Measurements from ENCODE around the gene ADD1. TPM values are rescaled to one million over a fixed set of nuclear protein-coding genes. Genes with fewer than 3 reads are reported as not detected.

ADD1 gene
- total and polyA plus RNA-seq, 2 of the 13 experiments (the other 11 are each of a cell fraction or from before 2014, with no cell fraction given), result 73.9 to 122 TPM

GRCh38 chr4:2867758-2868491 is 24.3 kb downstream of the ADD1 start (continued):
- no peak for TF ChIP-seq ZNF704 (CRISPR knock-in tag; IDR thresholded peaks at IDR 0.05; ENCODE audit: borderline replicate concordance)

DNA sequence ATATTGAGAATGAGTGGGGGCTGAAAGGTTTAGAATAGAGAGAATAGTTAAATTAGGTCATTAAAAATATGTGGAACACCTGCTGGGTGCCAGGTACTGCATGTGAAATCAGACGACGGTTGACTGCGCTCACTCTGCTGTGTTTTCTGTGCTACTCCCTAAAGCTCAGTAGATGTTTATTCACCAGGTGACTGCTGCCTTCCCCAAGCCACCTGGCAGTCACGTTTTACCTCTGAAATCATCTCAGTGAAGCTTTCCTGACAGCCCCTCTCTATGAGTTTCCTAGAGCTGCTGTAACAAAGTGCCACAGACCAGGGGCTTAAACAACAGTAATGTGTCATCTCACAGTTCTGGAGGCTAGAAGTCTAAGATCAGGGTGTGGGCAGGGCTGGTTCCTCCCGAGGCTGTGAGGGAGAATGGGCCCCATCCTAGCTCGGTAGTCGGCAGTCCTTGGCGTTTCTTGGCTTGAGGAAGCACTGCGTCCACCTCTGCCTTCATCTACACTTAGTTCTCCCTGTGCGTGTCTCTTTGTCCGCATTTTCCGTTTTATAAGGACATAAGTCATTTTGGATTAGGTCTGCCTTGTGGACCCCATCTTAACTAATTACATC is 25.3 kb downstream of the ADD1 start:
- in situ Hi-C loops (cut with HindIII; ENCODE audit: extremely low pct_ligation_motif_present, low pct_unique_long_range_greater_than_20kb), result no loop called here
- H4K20me1 ChIP-seq (ENCODE audit: insufficient read depth, low read length), result peaks cover 53% of the 10 kb centered on the region
- POLR2A ChIA-PET, result no interaction called here
- no peaks in the 10 kb centered on the region; a peak in 1 of 5 replicates for H3K36me3 ChIP-seq (replicated peaks in 1 of 2; ENCODE audit: control insufficient read depth in 1 of 2, insufficient read depth in 2 of 2, low read length in 2 of 2)
- CTCF ChIA-PET (ENCODE audit: low intra/inter-chr PET ratio, low total read pairs), result no interaction called here
- no peak overlapping the region for H3K9ac ChIP-seq (ENCODE audit: insufficient read depth, low read depth, low read length)
- TF ChIP-seq, protein P1, sequence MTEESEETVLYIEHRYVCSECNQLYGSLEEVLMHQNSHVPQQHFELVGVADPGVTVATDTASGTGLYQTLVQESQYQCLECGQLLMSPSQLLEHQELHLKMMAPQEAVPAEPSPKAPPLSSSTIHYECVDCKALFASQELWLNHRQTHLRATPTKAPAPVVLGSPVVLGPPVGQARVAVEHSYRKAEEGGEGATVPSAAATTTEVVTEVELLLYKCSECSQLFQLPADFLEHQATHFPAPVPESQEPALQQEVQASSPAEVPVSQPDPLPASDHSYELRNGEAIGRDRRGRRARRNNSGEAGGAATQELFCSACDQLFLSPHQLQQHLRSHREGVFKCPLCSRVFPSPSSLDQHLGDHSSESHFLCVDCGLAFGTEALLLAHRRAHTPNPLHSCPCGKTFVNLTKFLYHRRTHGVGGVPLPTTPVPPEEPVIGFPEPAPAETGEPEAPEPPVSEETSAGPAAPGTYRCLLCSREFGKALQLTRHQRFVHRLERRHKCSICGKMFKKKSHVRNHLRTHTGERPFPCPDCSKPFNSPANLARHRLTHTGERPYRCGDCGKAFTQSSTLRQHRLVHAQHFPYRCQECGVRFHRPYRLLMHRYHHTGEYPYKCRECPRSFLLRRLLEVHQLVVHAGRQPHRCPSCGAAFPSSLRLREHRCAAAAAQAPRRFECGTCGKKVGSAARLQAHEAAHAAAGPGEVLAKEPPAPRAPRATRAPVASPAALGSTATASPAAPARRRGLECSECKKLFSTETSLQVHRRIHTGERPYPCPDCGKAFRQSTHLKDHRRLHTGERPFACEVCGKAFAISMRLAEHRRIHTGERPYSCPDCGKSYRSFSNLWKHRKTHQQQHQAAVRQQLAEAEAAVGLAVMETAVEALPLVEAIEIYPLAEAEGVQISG (CRISPR knock-in tag; IDR thresholded peaks at IDR 0.05), result no peak
- TF ChIP-seq, protein P2, sequence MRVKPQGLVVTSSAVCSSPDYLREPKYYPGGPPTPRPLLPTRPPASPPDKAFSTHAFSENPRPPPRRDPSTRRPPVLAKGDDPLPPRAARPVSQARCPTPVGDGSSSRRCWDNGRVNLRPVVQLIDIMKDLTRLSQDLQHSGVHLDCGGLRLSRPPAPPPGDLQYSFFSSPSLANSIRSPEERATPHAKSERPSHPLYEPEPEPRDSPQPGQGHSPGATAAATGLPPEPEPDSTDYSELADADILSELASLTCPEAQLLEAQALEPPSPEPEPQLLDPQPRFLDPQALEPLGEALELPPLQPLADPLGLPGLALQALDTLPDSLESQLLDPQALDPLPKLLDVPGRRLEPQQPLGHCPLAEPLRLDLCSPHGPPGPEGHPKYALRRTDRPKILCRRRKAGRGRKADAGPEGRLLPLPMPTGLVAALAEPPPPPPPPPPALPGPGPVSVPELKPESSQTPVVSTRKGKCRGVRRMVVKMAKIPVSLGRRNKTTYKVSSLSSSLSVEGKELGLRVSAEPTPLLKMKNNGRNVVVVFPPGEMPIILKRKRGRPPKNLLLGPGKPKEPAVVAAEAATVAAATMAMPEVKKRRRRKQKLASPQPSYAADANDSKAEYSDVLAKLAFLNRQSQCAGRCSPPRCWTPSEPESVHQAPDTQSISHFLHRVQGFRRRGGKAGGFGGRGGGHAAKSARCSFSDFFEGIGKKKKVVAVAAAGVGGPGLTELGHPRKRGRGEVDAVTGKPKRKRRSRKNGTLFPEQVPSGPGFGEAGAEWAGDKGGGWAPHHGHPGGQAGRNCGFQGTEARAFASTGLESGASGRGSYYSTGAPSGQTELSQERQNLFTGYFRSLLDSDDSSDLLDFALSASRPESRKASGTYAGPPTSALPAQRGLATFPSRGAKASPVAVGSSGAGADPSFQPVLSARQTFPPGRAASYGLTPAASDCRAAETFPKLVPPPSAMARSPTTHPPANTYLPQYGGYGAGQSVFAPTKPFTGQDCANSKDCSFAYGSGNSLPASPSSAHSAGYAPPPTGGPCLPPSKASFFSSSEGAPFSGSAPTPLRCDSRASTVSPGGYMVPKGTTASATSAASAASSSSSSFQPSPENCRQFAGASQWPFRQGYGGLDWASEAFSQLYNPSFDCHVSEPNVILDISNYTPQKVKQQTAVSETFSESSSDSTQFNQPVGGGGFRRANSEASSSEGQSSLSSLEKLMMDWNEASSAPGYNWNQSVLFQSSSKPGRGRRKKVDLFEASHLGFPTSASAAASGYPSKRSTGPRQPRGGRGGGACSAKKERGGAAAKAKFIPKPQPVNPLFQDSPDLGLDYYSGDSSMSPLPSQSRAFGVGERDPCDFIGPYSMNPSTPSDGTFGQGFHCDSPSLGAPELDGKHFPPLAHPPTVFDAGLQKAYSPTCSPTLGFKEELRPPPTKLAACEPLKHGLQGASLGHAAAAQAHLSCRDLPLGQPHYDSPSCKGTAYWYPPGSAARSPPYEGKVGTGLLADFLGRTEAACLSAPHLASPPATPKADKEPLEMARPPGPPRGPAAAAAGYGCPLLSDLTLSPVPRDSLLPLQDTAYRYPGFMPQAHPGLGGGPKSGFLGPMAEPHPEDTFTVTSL (CRISPR knock-in tag; IDR thresholded peaks at IDR 0.05; ENCODE audit: borderline replicate concordance), result no peak
- no peak for TF ChIP-seq ZNF513 (CRISPR knock-in tag; conservative IDR thresholded peaks at IDR 0.05)
- TF ChIP-seq RXRB (CRISPR knock-in tag; IDR thresholded peaks at IDR 0.05; ENCODE audit: borderline replicate concordance), result no peak
- no peak for ATAC-seq
- no peaks in the 10 kb centered on the region for H3K27me3 ChIP-seq (ENCODE audit: control insufficient read depth in 1 of 2, insufficient read depth in 2 of 2, low read length in 2 of 2)
- WGBS (ENCODE audit: low lambda C conversion rate), result 88% methylated on average over 11 of the region's 12 CpGs
- H3K4me2 ChIP-seq (ENCODE audit: low read depth, low read length), result no peak overlapping the region
- intact Hi-C loops (cut with micrococcal nuclease; ENCODE audit: unreplicated experiment), result loop anchor here (10.0 kb wide), 2 partner anchors 66 to 114 kb away; partner anchors contain the start of gene TNIP2
- H3K4me1 ChIP-seq (ENCODE audit: insufficient read depth, low read length), result peaks cover 90% of the 10 kb centered on the region
- FAIRE-seq, result no peak
- H3K79me2 ChIP-seq (ENCODE audit: insufficient read depth, low read length), result peaks cover 95% of the 10 kb centered on the region
- H3K9me3 ChIP-seq (ENCODE audit: low read length), result no peaks in the 10 kb centered on the region
- no peak overlapping the region for H3K27ac ChIP-seq (ENCODE audit: extremely low read length, insufficient read depth, low read length)
- BruUV-seq (replicated peaks), result no TSS peak
- H2AFZ ChIP-seq (ENCODE audit: low read length), result no peak overlapping the region
- H3K4me3 ChIP-seq (replicated peaks in 1 of 3; ENCODE audit: insufficient read depth in 1 of 3, low read depth in 2 of 3, low read length in 3 of 3), result no peak overlapping the region
- no peak for DNase-seq (ENCODE audit: low spot score)
